Measurements from ENCODE around the gene PCGF3.
"Not testable (repeated sequence)": the region's sequence is repeated elsewhere in the genome, so short reads cannot be mapped to it uniquely, and the experiment has no call there.

PCGF3 gene

DNA sequence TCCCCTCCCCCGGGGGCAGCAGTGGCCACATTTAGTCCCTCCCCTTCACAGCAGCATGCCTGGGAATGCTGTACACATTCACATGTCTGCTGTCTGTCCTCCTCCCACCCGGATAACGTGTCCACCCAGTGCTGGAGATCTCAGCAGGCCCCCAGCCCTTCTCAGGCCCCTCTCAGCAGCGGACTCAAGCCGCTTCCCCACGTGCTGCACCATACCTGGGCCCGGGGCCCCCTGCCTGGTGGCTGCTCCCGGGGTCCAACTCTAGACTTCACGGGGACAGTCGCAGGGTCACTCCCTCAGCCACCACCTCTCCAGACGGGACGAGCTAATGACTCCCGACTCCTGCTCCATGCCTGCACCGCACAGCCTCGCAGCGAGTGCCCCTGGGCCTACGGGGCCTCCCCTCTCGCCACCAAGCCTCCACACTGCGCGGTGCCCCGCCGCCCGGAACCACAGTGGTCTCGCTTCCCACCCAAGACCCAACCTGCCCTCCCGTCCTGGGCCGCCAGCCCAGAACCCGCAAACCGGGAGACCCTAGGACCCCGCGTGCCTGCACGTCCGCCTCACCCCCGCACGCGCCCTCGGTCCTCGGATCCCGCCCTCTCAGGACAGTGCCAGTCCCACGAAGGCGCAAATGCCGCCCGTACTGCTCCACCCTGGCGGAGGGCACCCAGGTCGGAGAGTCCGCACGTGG, 1.3 kb upstream of the PCGF3 start:
- DNase-seq: no peak

DNA sequence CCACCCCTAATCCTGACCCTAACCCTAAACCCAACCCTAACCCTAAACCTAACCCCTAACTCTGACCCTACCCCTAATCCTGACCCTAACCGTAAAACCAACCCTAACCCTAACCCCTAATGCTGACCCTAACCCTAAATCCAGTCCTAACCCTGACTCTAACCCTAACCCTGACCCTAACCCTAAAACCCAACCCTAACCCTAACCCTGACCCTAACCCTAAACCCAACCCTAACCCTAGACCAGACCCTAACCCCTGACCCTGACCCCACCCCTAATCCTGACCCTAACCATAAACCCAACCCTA, 708 bp upstream of the PCGF3 start:
- no peak for DNase-seq

DNA sequence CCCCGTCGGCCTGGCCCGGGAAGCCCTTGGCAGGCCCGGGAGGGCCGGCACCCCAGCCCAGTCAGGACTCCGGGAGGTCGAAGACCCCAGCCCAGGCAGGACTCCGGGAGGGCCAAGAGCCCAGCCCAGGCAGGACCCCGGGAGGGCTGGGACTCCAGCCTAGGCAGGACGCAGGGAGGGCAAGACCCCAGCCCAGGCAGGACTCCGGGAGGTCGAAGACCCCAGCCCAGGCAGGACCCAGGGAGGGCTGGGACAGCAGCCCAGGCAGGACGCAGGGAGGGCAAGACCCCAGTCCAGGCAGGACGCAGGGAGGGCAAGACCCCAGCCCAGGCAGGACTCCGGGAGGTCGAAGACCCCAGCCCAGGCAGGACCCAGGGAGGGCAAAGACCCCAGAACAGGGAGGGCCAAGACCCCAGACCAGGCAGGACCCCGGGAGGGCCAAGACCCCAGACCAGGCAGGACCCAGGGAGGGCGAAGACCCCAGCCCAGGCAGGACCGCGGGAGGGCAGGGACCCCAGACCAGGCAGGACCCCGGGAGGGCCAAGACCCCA, 526 bp downstream of the PCGF3 start:
- DNase-seq: not testable (repeated sequence)

DNA sequence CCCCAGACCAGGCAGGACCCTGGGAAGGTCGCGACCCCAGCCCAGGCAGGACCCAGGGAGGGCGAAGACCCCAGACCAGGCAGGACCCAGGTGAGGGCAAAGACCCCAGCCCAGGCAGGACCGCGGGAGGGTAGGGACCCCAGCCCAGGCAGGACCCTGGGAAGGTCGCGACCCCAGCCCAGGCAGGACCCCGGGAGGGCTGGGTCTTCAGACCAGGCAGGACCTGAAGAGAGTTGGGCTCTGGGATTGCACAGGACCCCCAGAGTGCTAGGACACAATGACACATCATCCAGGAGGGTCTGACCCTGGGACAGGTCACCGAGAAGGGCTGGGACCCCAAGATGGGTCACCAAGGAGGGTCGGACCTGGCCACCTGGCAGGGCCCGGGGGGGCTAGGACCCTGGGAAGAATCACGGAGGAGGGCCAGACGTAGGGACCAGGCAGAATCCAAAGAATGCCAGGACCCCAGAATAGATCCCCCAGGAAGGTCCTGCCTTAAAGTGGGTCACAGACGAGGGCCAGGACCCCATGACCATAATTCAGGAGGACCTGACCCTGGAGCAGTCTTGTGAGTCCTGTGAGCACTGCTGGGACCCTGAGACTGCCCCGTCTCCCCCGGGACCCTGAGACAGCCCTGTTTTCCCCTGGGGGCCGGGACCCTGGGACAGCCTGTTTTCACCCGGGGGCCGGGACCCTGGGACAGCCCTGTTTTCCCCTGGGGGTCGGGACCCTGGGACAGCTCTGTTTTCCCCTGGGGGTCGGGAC, 1.4 kb downstream of the PCGF3 start:
- DNase-seq: no peak

DNA sequence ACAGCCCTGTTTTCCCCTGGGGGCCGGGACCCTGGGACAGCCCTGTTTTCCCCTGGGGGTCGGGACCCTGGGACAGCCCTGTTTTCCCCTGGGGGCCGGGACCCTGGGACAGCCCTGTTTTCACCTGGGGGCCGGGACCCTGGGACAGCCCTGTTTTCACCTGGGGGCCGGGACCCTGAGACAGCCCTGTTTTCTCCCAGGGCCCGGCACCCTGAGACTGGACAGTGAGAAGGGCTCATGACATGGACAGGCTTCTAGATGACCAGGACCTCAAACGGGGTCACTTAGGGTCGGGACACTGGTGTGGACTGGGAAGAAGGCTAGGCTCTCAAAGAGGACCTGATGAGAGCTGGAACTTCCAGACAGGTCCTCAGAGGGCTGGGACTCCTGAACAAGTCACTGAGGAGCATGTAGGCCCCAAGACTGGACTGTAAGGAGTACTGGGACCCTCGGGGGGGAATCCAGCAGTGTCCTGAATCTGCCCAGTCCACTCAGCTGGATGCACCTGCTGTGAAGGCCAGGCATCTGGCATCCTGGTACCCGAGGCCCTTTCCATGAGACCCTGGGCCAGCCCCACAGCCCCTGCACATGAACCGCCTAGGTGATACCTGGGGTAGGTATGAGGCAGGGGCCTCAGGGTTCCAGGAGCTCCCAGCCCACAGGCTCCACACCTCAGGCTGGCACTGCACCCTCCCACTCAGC, 2.4 kb downstream of the PCGF3 start:
- no peak for DNase-seq

DNA sequence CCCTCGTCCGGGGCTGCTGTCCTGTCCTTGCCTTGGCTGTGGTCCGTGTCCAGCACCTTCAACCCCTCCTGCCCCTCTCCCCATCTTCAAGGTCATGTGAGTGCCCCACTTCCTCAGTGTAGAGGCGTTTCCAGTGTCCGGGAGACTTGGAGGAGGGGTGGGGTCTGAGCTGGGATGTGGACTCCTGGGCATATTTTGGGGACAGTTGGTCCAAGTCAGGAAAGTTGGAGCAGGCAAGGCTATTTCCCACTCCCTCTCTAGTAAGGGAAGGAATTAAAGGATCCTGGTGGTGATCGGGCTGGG, 3.0 kb downstream of the PCGF3 start:
- DNase-seq: no peak

DNA sequence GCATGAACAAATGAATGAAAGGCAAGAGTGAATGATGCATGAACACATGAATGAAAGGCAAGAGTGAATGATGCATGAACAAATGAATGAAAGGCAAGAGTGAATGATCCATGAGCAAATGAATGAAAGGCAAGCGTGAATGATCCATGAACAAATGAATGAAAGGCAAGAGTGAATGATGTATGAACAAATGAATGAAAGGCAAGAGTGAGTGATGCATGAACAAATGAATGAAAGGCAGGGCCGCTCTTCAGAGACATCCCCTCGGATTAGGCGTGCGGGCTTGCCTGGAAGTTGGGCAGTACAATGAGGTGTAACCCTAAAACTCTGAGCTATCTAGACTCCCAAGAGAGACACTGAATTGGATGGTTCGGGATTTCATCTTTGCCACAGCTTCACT, 3.7 kb downstream of the PCGF3 start:
- no peak for DNase-seq

DNA sequence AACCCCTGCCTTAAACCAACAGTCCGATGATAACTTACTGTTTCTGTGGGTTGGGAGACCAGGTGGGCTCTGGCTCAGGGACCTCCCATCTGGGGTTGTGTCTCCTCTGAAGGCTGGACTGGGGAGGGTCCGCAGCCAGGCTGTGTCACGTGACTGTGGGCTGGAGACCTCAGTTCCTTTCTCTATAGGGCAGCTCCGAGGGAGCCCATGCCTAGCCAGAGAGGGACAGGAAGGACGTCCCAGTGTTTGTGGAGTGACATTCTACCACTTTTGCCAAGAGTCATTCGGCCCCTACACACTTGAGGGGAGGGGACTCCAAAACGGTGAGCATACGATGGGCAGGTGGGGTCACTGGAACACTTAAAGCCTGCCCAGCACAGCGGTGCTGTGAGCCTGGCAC, 4.5 kb downstream of the PCGF3 start:
- no peak for DNase-seq

DNA sequence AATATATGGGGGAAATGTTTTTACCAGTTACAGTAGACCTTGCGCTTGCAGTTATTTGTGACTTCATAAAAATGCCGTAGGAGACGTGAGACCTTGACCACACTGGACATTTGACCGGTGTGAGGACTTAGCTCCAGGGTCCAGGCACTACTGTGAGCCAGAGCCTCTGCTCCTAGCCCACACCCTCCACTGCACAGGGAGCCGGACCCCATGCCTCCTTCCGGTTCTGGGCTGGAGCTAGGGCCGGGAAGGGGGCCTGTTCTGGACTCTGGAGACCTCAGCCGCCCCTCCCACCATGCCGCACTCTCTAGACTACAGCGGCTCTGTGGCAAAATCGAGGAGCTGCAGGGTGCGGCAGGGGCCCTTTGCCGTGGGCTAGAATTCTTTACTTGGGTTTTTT, 5.3 kb downstream of the PCGF3 start:
- DNase-seq: no peak

DNA sequence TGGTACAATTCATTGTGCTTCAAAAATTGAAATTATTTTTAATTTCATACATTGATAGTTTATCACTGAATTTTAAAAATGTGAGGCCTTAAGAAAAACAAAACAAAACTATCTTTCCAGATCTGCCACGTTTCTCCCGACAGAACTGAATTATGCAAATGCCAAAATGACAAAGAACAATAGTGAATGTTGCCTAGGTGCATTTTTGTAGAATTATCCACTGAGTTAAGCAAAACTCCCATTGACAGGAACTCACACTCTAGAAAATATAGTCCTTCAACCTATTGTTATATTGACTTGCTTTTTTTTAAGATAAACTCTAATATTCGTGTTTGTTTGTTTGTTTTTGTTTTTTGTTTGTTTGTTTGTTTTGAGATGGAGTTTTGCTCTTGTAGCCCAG, 6.5 kb downstream of the PCGF3 start:
- no peak for DNase-seq

DNA sequence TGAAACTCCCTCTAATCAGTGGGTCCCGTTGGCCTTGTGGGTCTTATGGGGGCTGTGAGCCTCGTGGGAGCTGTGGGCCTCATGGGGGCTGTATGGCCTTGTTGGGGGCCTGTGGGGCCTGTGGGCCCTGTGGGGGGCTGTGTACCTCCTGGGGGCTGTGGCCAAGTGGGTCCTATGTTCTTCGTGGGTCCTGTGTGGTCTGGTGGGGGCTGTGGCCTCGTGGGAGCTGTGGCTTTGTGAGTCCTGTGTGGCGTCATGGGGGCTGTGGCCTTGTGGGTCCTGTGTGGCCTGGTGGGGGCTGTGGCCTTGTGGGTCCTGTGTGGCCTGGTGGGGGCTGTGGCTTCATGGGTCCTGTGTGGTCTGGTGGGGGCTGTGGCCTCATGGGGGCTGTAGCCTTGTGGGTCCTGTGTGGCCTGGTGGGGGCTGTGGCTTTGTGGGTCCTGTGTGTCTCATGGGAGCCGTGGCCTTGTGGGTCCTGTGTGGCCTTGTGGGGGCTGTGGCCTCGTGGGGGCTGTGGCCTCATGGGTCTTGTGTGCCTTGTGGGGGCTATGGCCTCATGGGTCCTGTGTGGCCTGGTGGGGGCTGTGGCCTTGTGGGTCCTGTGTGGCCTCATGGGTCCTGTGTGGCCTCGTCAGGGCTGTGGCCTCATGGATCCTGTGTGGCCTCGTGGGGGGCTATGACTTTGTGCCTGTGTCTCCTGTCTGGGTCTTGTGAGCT, 7.4 kb downstream of the PCGF3 start:
- DNase-seq: no peak

DNA sequence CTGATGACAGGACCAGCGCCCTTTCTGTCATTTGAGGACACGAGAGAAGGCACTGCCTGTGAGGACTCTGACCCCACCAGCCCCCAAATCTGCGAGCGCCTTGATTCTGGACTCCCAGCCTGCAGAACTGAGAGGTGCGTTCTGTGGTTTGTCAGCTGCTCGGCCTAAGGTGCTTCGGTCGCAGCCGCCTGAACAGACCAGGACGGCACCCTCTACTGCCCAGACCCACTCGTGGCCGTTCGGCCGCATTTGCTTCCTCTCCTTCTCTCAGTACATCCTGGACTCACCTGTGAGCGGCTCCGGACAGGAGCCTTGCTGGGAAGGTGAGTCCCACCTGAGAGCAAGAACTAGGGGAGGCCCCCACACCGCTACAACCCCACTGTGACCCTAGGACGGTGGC, 8.5 kb downstream of the PCGF3 start:
- DNase-seq: no peak

DNA sequence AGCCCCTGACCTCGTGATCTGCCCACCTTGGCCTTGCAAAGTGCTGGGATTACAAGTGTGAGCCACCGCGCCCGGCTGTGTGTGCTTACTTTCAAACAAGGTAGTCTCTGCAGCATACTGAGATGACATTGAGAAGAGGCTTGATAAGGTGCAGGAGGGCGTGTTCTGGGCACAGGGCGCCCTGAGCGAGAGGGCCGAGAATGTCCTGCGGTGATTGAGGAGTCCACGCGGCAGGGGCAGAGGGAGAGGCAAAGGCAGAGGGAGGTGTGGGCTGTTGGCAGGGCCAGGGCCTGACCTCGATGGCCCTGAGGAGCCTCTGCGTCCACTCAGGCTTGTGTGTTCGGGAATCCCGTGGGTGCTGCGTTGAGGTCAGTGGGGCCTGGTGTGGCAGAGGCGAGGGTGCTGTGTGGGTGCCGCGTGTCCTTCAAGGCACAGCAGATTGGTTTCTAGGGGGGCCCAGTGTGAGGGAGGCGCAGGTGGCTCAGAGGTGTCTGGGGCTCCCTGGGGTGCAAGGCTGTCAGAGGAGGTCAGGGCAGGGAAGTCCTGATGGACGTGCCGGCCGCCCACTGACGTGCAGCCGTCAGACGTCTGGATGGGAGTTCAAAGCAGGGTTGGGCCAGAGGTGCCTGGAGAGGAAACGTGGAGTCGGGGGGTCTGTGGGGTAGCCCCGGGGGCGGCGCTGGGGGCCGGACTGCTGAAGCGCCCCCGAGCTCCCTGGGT, 12.1 kb downstream of the PCGF3 start:
- no peak for DNase-seq

DNA sequence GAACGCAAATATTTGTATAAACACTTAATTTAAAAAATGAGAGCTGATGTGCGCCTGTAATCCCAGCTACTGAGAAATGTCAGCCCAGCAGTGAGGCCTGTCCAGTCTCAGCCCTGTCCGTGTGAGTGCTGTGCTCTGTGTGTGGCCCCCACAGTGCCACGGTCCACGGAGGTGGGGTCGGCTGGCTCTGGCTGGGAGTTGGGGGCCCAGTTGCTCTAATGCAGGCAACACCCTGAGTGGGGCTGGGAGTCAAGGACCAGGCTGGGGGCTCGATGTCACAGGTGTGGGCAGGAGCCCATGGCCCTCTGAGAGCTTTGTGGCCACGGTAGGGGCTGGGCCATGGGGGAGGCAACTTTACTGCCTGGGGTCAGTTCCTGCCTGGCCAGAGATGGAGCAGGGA, 12.8 kb downstream of the PCGF3 start:
- DNase-seq: no peak

DNA sequence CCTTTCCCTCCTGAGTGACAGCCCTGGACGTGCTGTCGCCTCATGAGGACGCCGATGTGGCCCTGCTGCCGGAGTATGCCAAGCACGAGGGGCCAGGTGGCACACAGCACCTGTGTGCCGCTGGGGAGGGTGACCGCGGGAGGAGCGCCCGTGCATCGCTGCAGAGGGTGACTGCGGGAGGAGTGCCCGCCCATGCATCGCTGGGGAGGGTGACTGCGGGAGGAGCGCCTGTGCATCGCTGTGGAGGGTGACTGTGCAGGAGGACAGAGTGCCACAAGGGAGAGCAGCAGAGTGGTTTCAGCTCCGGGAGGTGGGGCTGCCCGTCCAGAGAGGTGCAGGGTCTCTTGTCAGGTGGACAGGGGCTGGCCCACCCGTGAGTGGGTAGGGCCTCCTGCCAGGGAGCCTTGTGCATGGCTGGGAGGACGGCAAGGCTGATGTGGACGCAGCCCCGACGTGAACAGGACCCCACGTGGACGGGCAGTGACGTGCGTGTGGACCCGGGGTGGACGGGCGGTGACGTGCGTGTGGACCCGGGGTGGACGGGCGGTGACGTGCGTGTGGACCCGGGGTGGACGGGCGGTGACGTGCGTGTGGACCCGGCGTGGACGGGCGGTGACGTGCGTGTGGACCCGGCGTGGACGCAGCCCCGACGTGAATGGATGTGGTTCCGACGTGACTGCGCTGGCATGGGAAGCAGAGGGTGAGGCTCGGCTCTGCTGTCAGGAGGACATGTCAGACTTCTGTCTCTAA, 14.7 kb downstream of the PCGF3 start:
- DNase-seq: no peak

DNA sequence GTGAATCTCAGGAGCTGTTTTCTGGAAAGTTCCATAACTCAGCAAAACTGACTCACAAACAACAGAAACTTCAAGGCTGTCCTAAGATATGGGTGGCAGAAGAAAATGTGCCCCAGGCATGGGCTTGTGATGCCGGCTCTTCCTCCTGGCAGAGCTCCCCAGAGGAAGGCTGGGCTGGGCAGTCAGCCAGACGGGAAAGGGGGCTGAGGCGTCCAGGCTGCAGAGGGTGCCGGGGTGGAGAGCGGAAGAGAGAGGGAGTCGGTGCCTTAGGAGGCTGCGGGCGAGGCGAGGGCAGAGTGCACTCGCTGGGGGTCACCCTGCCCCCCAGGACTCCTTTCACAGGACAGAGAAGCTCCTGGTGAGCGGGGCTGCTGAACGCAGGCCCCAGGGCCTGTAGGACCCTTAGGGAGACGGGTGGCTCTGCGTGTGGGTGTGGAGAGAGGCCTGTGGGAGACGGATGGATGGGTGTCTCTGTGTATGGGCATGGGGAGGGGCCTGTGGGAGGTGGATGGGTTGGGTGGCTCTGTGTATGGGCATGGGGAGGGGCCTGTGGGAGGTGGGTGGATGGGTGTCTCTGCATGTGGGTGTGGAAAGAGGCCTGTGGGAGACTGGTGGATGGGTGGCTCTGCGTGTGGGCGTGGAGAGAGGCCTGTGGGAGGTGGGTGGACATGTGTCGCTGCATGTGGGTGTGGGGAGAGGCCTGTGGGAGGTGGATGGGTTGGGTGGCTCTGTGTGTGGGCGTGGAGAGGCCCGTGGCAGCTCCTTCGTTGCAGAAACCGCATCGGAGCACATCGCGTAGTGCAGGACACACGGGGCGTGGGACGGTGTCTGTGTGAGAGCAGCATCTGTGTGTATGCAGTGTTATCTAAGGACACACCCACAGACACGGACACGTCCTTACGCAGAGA, 15.9 kb downstream of the PCGF3 start:
- no peak for DNase-seq

DNA sequence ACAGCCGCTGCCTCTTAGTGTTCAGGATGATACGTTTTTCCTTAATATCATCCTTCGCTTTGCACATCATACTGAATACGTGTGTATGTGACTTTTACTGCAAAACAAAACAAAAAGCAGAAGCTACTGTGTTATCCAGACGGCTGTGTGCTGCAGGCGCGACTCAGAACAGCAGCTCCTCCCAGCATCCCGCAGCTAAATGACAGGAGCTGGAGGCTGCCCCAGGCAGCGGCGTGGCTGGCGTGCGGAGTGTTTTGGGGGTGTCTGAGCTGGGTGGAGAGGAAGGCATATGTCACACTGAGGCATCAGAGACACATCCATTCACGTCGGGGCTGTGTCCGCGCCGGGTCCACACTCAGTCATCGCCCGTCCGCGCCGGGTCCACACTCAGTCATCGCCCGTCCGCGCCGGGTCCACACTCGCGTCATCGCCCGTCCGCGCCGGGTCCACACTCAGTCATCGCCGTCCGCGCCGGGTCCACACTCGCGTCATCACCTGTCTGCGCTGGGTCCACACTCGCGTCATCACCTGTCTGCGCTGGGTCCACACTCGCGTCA, 16.6 kb downstream of the PCGF3 start:
- DNase-seq: no peak

DNA sequence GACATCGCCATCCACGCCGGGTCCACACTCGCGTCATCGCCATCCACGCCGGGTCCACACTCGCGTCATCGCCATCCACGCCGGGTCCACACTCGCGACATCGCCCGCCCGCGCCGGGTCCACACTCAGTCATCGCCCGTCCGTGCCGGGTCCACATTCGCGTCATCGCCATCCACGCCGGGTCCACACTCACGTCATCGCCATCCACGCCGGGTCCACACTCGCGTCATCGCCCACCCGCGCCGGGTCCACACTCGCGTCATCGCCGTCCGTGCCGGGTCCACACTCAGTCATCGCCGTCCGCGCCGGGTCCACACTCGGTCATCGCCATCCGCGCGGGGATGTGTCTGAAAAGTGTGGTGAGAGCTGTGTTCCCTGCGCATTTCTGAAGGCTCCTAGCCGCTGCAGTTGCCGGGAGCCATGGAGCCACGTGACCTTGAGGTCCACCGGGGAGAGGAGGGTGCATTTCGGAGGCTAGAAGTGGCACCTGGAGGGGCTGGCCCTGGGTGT, 17.3 kb downstream of the PCGF3 start:
- no peak for DNase-seq

DNA sequence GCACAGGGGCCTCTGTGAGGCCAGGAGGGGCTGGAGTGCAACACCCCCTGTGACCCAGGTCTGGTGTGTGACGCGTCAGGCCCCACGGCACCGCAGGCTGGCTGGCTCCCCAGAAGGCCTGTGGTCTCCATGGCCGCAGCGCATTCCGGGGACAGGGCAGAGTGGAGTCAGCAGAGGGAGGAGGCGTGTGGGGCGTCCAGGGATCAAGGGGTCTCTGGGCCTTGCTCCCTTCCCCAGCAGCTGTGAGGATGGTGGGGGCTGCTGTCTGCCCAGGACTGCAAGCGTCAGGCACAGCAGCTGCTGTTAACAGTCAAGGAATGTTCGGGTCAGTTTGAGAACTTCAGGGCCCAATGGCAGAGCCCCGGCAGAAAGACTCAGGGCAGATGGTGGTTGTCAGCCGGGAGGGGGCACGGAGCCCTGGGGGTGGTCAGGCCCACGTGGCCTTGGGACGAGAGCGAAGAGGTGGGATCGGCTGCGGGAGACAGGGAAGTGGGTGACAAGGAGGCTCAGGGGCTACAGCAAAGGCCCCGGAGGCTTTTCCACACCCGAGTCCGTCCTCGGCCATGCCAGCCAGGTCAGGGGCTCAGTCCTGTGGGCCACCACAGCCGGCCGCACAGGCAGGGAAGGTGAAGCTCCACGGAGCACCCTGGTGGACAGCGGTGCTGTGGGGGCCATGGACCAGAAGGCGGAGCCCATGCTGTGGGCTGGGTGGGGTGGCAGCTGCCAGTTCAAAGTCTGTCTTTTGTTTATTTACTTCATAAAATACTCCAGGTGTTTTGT, 18.3 kb downstream of the PCGF3 start:
- no peak for DNase-seq

All from NCI-H1694 treated with DMSO at 0.1 percent for 48 hours (cell line).